HEK293 (cell line): Measurements from ENCODE around the gene C19orf25.

Experiments
- CTCF ChIA-PET: fragments of 350-600 bp; formaldehyde crosslinking; extraction: SDS; loops from one replicate; lab custom pipeline; 2021; ENCODE audit warnings: antibody characterized with exemption; lab: Yijun Ruan, JAX
- POLR2A ChIA-PET: fragments of 300-600 bp; formaldehyde crosslinking; extraction: SDS; loops from one replicate; lab custom pipeline; 2020; ENCODE audit warnings: antibody characterized with exemption, inconsistent platforms; lab: Yijun Ruan, JAX
- H3K27ac ChIP-seq: fragments of 200-500 bp; sonication (Bioruptor generic); 2 replicates; pipeline ENCODE4 v1.5.1; 2014; ENCODE audit warnings: low read depth, low read length, control low read depth, inconsistent platforms; ENCODE audit errors: extremely low read depth
- H3K36me3 ChIP-seq, 2 experiments: fragments of 200-500 bp in 1 of 2; sonication (Bioruptor generic) in 1 of 2; 1 replicate in 1 of 2; 2 replicates in 1 of 2; pipeline ENCODE4 v1.5.1; 2014 to 2017; ENCODE audit warnings: inconsistent platforms in 2 of 2, low read length in 2 of 2; ENCODE audit not compliant: control insufficient read depth in 2 of 2, insufficient read depth in 1 of 2
- H3K4me1 ChIP-seq: fragments of 200-500 bp; sonication (Bioruptor generic); 2 replicates; pipeline ENCODE4 v1.5.1; 2014; ENCODE audit warnings: mild to moderate bottlenecking, low read length, inconsistent platforms; ENCODE audit not compliant: control insufficient read depth, insufficient read depth
- H3K4me3 ChIP-seq: 2 replicates; pipeline ENCODE4 v1.5.1; 2011; ENCODE audit warnings: low read depth, mild to moderate bottlenecking, control low read depth, low read length, moderate library complexity
- H3K9me3 ChIP-seq: fragments of 200-500 bp; sonication (Bioruptor generic); 2 replicates; pipeline ENCODE4 v1.5.1; 2014; ENCODE audit warnings: low read depth, low read length, inconsistent platforms; ENCODE audit not compliant: control insufficient read depth, insufficient read depth
- GLI4 ChIP-seq: fragments of 450-650 bp; formaldehyde crosslinking; IDR thresholded peaks from 2 replicates; pipeline ENCODE4 v1.5.1; 2016; ENCODE audit warnings: missing biosample characterization, missing genetic modification characterization
- HOXD13 ChIP-seq: sonication (generic); formaldehyde crosslinking; IDR thresholded peaks from 2 replicates; pipeline ENCODE4 v1.8.0; 2022; ENCODE audit warnings: missing genetic modification reagents, borderline replicate concordance
- ZBTB8A ChIP-seq: fragments of 450-650 bp; formaldehyde crosslinking; IDR thresholded peaks from 2 replicates; pipeline ENCODE4 v1.5.1; 2016; ENCODE audit warnings: missing biosample characterization, missing genetic modification characterization
- ZFP37 ChIP-seq: fragments of 450-650 bp; formaldehyde crosslinking; IDR thresholded peaks from 2 replicates; pipeline ENCODE4 v1.5.1; 2016; ENCODE audit warnings: missing biosample characterization, missing genetic modification characterization
- ZNF112 ChIP-seq: fragments of 450-650 bp; formaldehyde crosslinking; IDR thresholded peaks from 2 replicates; pipeline ENCODE4 v1.5.0; 2017; ENCODE audit warnings: missing biosample characterization, missing genetic modification characterization
- ZNF155 ChIP-seq: fragments of 450-650 bp; formaldehyde crosslinking; IDR thresholded peaks from 2 replicates; pipeline ENCODE4 v1.5.1; 2016; ENCODE audit warnings: missing biosample characterization, missing genetic modification characterization
- ZNF266 ChIP-seq: fragments of 450-650 bp; formaldehyde crosslinking; IDR thresholded peaks from 2 replicates; pipeline ENCODE4 v1.5.1; 2016; ENCODE audit warnings: missing biosample characterization, missing genetic modification characterization, low read depth
- ZNF354C ChIP-seq: fragments of 450-650 bp; formaldehyde crosslinking; IDR thresholded peaks from 2 replicates; pipeline ENCODE4 v1.5.1; 2016; ENCODE audit warnings: missing biosample characterization, missing genetic modification characterization, low read depth, borderline replicate concordance
- ZNF423 ChIP-seq: fragments of 450-650 bp; formaldehyde crosslinking; IDR thresholded peaks from 2 replicates; pipeline ENCODE4 v1.5.1; 2016; ENCODE audit warnings: missing biosample characterization, missing genetic modification characterization
- ZNF621 ChIP-seq: fragments of 450-650 bp; formaldehyde crosslinking; IDR thresholded peaks from 2 replicates; pipeline ENCODE4 v1.5.1; 2017; ENCODE audit warnings: missing biosample characterization, missing genetic modification characterization
- ZNF623 ChIP-seq: fragments of 450-650 bp; formaldehyde crosslinking; IDR thresholded peaks from 2 replicates; pipeline ENCODE4 v1.5.1; 2016; ENCODE audit warnings: missing biosample characterization, missing genetic modification characterization
- ZNF624 ChIP-seq: fragments of 450-650 bp; formaldehyde crosslinking; IDR thresholded peaks from 2 replicates; pipeline ENCODE4 v1.5.1; 2017; ENCODE audit warnings: missing biosample characterization, missing genetic modification characterization
- ZNF792 ChIP-seq: fragments of 450-650 bp; formaldehyde crosslinking; IDR thresholded peaks from 2 replicates; pipeline ENCODE4 v1.5.1; 2016; ENCODE audit warnings: missing biosample characterization, missing genetic modification characterization
- TF ChIP-seq, protein P1 (sequence below): fragments of 450-650 bp; formaldehyde crosslinking; IDR thresholded peaks from 2 replicates; pipeline ENCODE4 v1.5.1; 2017; ENCODE audit warnings: missing biosample characterization, missing genetic modification characterization
- TF ChIP-seq, protein P2 (sequence below): fragments of 450-650 bp; formaldehyde crosslinking; IDR thresholded peaks from 2 replicates; pipeline ENCODE4 v1.5.1; 2016; ENCODE audit warnings: missing biosample characterization, missing genetic modification characterization
- TF ChIP-seq, protein P3 (sequence below): fragments of 450-650 bp; formaldehyde crosslinking; IDR thresholded peaks from 2 replicates; pipeline ENCODE4 v1.5.1; 2017; ENCODE audit warnings: missing biosample characterization, mild to moderate bottlenecking, missing genetic modification characterization, moderate library complexity
- TF ChIP-seq, protein P4 (sequence below): fragments of 450-650 bp; formaldehyde crosslinking; IDR thresholded peaks from 2 replicates; pipeline ENCODE4 v1.5.1; 2016; ENCODE audit warnings: missing biosample characterization, missing genetic modification characterization, borderline replicate concordance
- TF ChIP-seq, protein P5 (sequence below): fragments of 450-650 bp; formaldehyde crosslinking; IDR thresholded peaks from 2 replicates; pipeline ENCODE4 v1.5.1; 2017; ENCODE audit warnings: missing biosample characterization, missing genetic modification characterization
- TF ChIP-seq, protein P6 (sequence below): fragments of 450-650 bp; IDR thresholded peaks from 2 replicates; pipeline ENCODE4 v1.5.1; 2018; ENCODE audit warnings: missing biosample characterization, mild to moderate bottlenecking, missing genetic modification characterization

The C19orf25 gene

DNA sequence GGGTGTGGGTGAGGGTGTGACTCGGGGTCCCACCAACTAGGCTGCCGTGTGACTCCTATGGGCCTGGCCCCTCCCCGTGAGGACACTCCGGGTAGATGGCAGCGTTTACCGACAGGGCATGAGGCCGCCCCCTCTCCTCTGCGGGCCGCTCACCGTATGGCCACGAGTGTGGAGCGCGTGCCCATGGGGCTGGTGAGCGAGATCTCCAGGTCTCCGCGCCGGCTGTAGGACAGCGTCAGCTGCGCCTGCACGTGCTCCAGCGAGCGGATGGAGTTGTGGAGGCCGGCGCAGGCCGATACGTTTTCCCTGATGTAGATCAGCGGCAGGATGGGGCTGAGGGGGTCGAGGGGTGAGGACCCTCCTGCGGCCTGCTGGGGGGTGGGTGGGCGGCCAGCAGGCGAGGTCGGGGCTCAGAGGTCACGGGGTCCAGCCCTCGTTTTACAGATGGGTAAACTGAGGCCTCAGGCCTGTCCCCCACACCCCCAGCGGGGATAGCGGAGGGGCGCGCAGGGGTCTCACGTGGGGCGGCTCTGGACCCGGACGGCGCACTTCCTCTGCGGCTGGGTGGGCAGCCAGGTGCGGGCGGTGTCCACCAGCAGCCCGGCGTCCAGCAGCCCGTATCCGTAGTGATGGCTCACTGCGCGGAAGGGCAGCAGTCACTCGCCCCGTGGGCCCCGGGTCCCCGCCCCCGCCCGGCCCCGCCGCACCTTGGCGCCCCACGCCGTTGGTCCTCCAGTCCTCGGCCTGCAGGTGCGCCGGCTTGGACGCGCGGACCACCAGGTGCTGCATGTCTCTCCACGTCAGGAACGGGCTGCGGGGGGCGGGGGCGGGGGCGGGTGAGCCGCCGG lies 4.3 kb upstream of the C19orf25 start:
- no peak overlapping the region for H3K27ac ChIP-seq
- no peaks in the 10 kb centered on the region for H3K4me1 ChIP-seq
- ChIA-PET POLR2A (no interaction called here), CTCF (no interaction called here)
- H3K9me3 ChIP-seq = no peaks in the 10 kb centered on the region
- H3K36me3 ChIP-seq = no peaks in the 10 kb centered on the region; a peak in 1 of 3 replicates
- H3K4me3 ChIP-seq = no peak overlapping the region
- TF ChIP-seq ZNF621 (no peak), HOXD13 (CRISPR knock-in tag) (no peak), ZNF266 (tag by site-specific recombination) (no peak), ZNF792 (tag by site-specific recombination) (no peak), ZNF354C (no peak), ZNF155 (no peak), ZFP37 (no peak), ZNF624 (tag by site-specific recombination) (no peak), ZNF112 (tag by site-specific recombination) (no peak), ZNF423 (tag by site-specific recombination) (no peak), ZBTB8A (tag by site-specific recombination) (no peak), GLI4 (tag by site-specific recombination) (no peak), ZNF623 (tag by site-specific recombination) (no peak)
- TF ChIP-seq, protein P1, sequence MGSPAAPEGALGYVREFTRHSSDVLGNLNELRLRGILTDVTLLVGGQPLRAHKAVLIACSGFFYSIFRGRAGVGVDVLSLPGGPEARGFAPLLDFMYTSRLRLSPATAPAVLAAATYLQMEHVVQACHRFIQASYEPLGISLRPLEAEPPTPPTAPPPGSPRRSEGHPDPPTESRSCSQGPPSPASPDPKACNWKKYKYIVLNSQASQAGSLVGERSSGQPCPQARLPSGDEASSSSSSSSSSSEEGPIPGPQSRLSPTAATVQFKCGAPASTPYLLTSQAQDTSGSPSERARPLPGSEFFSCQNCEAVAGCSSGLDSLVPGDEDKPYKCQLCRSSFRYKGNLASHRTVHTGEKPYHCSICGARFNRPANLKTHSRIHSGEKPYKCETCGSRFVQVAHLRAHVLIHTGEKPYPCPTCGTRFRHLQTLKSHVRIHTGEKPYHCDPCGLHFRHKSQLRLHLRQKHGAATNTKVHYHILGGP (tag by site-specific recombination) = no peak
- TF ChIP-seq, protein P2, sequence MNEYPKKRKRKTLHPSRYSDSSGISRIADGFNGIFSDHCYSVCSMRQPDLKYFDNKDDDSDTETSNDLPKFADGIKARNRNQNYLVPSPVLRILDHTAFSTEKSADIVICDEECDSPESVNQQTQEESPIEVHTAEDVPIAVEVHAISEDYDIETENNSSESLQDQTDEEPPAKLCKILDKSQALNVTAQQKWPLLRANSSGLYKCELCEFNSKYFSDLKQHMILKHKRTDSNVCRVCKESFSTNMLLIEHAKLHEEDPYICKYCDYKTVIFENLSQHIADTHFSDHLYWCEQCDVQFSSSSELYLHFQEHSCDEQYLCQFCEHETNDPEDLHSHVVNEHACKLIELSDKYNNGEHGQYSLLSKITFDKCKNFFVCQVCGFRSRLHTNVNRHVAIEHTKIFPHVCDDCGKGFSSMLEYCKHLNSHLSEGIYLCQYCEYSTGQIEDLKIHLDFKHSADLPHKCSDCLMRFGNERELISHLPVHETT (tag by site-specific recombination) = no peak
- TF ChIP-seq, protein P3, sequence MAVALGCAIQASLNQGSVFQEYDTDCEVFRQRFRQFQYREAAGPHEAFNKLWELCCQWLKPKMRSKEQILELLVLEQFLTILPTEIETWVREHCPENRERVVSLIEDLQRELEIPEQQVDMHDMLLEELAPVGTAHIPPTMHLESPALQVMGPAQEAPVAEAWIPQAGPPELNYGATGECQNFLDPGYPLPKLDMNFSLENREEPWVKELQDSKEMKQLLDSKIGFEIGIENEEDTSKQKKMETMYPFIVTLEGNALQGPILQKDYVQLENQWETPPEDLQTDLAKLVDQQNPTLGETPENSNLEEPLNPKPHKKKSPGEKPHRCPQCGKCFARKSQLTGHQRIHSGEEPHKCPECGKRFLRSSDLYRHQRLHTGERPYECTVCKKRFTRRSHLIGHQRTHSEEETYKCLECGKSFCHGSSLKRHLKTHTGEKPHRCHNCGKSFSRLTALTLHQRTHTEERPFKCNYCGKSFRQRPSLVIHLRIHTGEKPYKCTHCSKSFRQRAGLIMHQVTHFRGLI (tag by site-specific recombination) = no peak
- TF ChIP-seq, protein P4, sequence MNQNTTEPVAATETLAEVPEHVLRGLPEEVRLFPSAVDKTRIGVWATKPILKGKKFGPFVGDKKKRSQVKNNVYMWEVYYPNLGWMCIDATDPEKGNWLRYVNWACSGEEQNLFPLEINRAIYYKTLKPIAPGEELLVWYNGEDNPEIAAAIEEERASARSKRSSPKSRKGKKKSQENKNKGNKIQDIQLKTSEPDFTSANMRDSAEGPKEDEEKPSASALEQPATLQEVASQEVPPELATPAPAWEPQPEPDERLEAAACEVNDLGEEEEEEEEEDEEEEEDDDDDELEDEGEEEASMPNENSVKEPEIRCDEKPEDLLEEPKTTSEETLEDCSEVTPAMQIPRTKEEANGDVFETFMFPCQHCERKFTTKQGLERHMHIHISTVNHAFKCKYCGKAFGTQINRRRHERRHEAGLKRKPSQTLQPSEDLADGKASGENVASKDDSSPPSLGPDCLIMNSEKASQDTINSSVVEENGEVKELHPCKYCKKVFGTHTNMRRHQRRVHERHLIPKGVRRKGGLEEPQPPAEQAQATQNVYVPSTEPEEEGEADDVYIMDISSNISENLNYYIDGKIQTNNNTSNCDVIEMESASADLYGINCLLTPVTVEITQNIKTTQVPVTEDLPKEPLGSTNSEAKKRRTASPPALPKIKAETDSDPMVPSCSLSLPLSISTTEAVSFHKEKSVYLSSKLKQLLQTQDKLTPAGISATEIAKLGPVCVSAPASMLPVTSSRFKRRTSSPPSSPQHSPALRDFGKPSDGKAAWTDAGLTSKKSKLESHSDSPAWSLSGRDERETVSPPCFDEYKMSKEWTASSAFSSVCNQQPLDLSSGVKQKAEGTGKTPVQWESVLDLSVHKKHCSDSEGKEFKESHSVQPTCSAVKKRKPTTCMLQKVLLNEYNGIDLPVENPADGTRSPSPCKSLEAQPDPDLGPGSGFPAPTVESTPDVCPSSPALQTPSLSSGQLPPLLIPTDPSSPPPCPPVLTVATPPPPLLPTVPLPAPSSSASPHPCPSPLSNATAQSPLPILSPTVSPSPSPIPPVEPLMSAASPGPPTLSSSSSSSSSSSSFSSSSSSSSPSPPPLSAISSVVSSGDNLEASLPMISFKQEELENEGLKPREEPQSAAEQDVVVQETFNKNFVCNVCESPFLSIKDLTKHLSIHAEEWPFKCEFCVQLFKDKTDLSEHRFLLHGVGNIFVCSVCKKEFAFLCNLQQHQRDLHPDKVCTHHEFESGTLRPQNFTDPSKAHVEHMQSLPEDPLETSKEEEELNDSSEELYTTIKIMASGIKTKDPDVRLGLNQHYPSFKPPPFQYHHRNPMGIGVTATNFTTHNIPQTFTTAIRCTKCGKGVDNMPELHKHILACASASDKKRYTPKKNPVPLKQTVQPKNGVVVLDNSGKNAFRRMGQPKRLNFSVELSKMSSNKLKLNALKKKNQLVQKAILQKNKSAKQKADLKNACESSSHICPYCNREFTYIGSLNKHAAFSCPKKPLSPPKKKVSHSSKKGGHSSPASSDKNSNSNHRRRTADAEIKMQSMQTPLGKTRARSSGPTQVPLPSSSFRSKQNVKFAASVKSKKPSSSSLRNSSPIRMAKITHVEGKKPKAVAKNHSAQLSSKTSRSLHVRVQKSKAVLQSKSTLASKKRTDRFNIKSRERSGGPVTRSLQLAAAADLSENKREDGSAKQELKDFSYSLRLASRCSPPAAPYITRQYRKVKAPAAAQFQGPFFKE (tag by site-specific recombination) = no peak
- TF ChIP-seq, protein P5, sequence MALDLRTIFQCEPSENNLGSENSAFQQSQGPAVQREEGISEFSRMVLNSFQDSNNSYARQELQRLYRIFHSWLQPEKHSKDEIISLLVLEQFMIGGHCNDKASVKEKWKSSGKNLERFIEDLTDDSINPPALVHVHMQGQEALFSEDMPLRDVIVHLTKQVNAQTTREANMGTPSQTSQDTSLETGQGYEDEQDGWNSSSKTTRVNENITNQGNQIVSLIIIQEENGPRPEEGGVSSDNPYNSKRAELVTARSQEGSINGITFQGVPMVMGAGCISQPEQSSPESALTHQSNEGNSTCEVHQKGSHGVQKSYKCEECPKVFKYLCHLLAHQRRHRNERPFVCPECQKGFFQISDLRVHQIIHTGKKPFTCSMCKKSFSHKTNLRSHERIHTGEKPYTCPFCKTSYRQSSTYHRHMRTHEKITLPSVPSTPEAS = no peak
- TF ChIP-seq, protein P6, sequence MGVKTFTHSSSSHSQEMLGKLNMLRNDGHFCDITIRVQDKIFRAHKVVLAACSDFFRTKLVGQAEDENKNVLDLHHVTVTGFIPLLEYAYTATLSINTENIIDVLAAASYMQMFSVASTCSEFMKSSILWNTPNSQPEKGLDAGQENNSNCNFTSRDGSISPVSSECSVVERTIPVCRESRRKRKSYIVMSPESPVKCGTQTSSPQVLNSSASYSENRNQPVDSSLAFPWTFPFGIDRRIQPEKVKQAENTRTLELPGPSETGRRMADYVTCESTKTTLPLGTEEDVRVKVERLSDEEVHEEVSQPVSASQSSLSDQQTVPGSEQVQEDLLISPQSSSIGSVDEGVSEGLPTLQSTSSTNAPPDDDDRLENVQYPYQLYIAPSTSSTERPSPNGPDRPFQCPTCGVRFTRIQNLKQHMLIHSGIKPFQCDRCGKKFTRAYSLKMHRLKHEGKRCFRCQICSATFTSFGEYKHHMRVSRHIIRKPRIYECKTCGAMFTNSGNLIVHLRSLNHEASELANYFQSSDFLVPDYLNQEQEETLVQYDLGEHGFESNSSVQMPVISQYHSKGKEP = no peak
